Sciatic nerve (tissue), 2 donors: ENCODE results near the gene CSMD2. TPM values are rescaled to one million over a fixed set of nuclear protein-coding genes. Genes with fewer than 3 reads are reported as not detected.
"Not testable (repeated sequence)": the region's sequence is repeated elsewhere in the genome, so short reads cannot be mapped to it uniquely, and the experiment has no call there.

ENCODE experiments used
- ATAC-seq: fragments of 200-7000 bp; cut with Tn5 transposase; one replicate; pipeline ENCODE4 v1.9.1; 2020; ENCODE audit warnings: mild to moderate bottlenecking, moderate library complexity
- DNase-seq: peaks from one replicate; pipeline ENCODE4 v3.0.0-alpha.2; 2020; ENCODE audit warnings: low spot score
- intact Hi-C: fragments of 100-400 bp; cut with DNase I; formaldehyde crosslinking; loops from one replicate; pipeline ENCODE4 v1.14.2; 2022
- total RNA-seq: library from RNA; stranded (reverse); fragmentation: NEBNext Ultra II Directional; extraction: Animal tissue kit (Norgen Biotek cat#: 25700); gene quantifications from one replicate; pipeline ENCODE4 v1.2.1, GENCODE V29; 2021
- donor health status: DM: no; HTN: no; CAD: no.
- donor health status: DM: no; HTN: no; CAD: no.

CSMD2 gene
- total RNA-seq, 1 donor from 2014 or later, result 1.5 TPM

GRCh38 chr1:34126486-34126885, 38.5 kb downstream of the CSMD2 start:
- no peak for DNase-seq
- no peak for ATAC-seq
- intact Hi-C loops, result no loop called here

DNA sequence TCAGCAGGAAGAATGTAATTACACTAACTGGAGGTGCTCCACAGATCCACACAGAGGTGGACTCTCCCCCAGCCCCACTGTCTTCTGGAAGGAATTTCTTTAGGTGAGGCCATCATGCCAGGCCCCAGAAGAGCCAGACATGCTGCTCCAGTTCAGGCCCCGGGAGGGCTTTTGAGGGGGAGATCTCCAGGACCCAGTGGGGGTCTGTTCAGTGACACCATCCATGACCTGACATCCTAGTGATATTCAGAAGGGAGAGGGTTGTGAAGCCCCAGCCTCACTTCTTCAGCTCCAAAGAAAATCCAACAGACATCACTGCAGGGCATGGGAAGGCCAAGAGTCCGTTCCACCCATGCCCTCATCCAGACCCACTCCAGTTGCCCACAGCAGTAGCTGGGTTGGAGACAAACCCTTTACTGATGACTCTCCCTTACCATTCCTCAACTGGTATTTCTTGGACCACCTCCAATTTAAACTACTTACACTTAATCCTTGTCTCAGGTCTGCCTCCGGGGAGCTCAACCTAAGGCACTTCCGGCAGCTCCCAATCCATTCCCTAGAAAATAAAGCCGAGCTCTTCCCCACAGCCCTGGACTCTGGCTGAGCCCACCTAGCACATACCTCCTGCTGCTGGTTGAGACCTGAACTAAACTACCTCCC, 39.2 kb downstream of the CSMD2 start:
- intact Hi-C loops, result no loop called here
- no peak for ATAC-seq
- no peak for DNase-seq

DNA sequence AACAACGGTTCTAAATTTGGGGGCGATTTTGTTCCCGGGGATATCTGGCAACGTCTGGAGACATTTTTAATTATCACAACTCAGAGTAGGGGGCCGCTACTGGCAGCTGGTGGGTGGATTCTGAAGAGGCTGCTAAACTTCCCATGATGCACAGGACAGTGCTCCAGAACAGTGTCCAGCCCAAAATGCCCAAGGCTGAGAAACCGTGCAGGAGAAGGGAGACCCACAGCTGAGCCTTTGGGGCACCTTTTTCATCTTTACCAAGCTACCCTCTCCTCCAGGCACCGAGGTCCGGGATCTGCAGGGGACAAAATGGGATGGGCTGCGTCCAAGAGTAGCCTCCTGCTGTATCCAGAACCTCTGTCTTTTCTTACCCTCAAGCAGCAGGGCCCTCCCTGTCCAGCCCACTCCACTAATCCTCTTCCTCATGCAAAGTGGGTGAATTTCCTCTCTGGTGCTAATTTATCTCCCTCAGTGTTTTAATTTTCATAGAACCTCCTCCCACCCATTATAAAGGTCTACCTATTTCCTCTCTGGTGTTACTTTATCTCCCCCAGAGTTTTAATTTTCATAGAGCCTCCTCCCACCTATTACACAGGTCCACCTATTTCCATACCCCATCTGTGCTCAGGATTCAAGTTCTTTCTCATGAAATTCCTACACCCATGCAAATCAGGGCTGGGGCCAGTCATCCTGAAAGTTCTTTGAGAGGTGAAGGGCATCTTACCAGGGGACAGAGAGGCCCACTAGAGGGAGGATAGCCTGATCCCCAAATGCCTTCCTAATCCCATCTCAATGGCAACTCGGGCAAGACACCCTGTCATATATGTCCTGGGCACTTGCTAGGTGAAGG, 42.7 kb downstream of the CSMD2 start:
- ATAC-seq (no peak), DNase-seq (no peak)
- intact Hi-C loops, result no loop called here

DNA sequence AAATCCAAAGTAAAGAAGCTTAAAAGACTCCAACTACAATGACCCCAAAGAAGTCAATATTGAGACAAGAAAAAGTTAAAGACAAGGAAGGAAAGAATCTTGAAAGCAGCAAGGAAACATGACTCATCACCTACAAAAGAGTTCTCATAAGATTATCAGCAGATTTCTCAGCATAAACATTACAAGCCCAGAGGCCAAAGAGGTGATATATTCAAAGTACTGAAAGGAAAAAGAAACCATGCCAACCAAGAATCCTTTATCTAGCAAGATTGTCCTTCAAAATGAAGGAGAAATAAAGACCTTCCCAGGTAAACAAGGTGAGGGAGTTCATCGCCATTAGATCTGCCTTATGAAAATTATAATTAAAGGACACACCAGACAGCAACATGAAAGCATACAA, 49.8 kb downstream of the CSMD2 start:
- intact Hi-C loops, result no loop called here
- DNase-seq (no peak), ATAC-seq (no peak)

DNA sequence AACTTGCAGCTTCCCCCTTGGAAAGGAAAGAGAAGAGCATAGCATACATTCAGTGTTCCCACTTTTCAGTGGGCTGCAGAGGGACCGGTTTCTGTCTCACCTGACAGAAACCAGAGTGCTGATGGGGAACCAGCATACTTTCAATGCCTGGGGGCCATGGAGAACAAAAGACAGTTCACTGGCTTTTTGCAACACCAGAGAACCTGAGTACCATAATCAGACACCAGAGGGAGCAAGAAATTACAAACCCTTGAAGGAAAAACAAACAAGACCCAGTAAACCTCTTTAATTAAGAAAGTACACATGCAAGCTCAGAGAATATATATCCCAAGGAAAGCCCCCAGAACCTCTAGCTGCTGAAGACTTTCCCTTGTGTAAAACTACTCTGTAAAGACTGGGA, 51.1 kb downstream of the CSMD2 start:
- DNase-seq (no peak), ATAC-seq (no peak)
- intact Hi-C loops, result no loop called here

- DNase-seq (no peak), ATAC-seq (no peak)
- intact Hi-C loops, result no loop called here
Observed at GRCh38 chr1:34113362-34113761, 51.7 kb downstream of the CSMD2 start.

GRCh38 chr1:34108711-34109110, 56.3 kb downstream of the CSMD2 start:
- no peak for DNase-seq
- no peak for ATAC-seq
- intact Hi-C loops, result no loop called here

GRCh38 chr1:34108269-34108668, 56.8 kb downstream of the CSMD2 start:
- DNase-seq (no peak), ATAC-seq (no peak)
- intact Hi-C loops, result no loop called here

GRCh38 chr1:34101151-34101550, 63.9 kb downstream of the CSMD2 start:
- intact Hi-C loops, result no loop called here
- no peak for DNase-seq
- ATAC-seq, result no peak

GRCh38 chr1:34100332-34100731, 64.7 kb downstream of the CSMD2 start:
- intact Hi-C loops, result no loop called here
- DNase-seq, result no peak
- no peak for ATAC-seq

DNA sequence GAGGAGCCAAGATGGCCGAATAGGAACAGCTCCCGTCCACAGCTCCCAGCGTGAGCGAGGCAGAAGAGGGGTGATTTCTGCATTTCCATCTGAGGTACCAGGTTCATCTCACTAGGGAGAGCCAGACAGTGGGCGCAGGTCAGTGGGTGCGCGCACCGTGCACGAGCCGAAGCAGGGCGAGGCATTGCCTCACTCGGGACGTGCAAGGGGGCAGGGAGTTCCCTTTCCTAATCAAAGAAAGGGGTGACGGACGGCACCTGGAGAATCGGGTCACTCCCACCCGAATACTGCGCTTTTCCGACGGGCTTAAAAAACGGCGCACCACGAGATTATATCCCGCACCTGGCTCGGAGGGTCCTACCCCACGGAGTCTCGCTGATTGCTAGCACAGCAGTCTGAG, 72.6 kb downstream of the CSMD2 start:
- ATAC-seq, intact Hi-C loops: not testable (repeated sequence)

GRCh38 chr1:34089731-34090130, 75.3 kb downstream of the CSMD2 start:
- intact Hi-C loops, result no loop called here
- ATAC-seq (no peak), DNase-seq (no peak)

More for the DNA sequence above, 72.6 kb downstream of the CSMD2 start:
- not testable (repeated sequence) for DNase-seq

DNA sequence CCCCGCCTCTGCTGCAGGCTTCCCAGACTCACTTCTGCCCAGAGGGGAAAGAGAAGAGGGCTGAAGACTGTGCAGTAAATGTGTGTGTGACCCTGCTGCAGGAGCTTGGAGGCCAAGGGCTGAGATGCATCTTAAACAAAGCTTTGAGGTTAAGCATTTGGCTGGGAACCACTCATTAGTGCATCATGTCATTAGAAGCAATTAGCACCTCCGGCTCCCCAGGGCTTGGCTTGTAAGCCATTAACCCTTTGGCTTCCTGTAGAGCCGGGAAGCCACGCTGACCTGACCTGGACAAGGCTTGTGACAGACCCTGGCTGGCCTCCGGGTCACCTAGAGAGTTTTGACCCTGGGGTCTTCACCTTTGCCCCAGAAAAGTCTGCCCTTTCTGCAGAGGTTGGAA, 77.0 kb downstream of the CSMD2 start:
- intact Hi-C loops, result no loop called here
- ATAC-seq (no peak), DNase-seq (no peak)

DNA sequence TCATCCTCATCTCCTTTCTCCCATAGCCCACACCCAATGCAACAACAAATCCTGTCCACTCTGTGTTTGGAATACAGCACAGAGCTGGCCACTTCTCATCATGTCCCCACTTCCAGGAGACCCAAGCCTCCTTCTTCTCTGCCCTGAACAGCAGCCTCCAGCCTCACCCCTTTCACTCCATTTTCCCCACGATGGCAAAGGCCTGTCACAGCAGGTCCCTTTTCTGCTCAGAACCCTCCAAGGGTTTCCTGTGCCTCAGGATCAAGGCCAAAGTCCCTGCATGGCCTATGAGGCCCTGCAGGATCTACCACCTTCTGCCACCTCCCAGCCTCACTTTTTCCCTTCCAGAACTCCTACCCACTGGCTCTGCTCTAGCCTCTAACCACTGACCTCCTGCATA, 78.5 kb downstream of the CSMD2 start:
- ATAC-seq, result no peak
- intact Hi-C loops, result no loop called here
- no peak for DNase-seq

DNA sequence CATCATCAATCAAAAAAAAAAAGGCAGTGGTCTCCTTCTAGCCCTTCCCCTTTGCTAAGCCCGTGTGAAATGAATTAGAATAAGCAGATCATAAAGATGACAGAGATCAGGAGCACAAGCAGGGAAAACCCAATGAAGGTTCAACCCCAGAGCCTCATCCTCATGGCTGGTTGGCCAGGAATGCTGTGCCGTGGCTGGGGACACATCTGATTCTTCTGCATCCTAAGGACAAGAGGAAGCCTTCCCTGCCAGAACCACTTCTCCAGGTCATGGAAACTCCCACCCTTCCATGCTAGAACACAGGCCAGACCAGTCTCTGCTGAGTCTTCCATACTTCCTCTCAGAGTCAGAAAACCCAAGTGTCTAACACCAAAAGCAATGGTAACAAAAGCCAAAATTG, 81.1 kb downstream of the CSMD2 start:
- ATAC-seq (no peak), DNase-seq (no peak)
- intact Hi-C loops, result no loop called here

DNA sequence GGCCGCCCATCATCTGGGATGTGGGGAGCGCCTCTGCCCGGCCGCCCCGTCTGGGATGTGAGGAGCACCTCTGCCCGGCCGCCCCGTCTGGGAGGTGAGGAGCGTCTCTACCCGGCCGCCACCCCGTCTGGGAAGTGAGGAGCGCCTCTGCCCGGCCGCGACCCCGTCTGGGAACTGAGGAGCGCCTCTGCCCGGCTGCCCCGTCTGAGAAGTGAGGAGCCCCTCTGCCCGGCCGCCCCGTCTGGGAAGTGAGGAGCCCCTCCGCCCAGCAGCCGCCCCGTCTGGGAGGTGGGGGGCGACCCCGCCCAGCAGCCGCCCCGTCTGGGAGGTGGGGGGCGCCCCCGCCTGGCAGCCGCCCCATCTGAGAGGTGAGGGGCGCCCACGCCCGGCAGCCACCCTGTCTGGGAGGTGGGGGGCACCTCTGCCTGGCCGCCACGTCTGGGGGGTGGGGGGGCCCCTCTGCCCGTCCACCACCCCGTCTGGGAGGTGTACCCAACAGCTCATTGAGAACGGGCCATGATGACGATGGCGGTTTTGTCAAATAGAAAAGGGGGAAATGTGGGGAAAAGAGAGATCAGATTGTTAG, 82.9 kb downstream of the CSMD2 start:
- intact Hi-C loops, DNase-seq, ATAC-seq: not testable (repeated sequence)

GRCh38 chr1:34078383-34078782, 86.6 kb downstream of the CSMD2 start:
- ATAC-seq (no peak), DNase-seq (no peak)
- intact Hi-C loops, result no loop called here

GRCh38 chr1:34075576-34075975, 89.5 kb downstream of the CSMD2 start:
- no peak for ATAC-seq
- DNase-seq, result no peak
- intact Hi-C loops, result no loop called here

DNA sequence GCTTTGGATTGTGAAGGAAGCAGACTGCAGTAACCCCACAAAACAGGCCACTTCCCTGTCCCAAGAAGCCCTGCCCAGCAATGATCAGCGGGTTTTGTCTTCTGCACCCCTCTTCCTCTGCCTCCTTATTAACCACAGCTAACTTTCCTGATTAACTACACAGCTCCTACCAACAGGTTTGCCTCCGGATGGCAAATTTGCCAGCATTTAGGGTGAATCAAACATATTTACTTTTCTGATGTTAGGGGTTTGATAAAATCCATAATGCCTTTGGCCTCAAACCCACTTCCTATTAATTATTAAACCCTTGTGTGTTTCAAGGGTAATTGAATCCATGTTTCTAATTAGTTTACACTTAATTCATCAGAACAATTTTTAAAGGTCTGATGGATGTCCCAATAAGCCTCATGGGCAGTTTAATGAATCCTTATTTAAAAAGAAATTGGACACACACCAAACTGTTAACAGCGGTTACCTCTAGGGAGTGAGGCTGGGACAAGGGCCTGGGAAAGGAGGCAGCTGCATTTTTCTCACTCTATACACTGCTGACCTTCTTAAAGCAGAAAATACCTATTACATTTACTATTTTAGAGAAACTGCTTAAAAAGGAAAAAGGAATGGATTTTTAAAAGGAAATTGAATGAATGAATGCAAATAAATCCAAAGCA, 91.9 kb downstream of the CSMD2 start:
- no peak for ATAC-seq
- DNase-seq, result no peak
- intact Hi-C loops, result no loop called here
